ES-I3 (cell line): ENCODE data around the gene PPP1R16B.

Source experiments
- H3K36me3 ChIP-seq: 2 replicates; pipeline ENCODE4 v1.6.1; 2013; ENCODE audit warnings: mild to moderate bottlenecking, low read length, control low read depth, moderate library complexity; ENCODE audit not compliant: insufficient read depth
- H3K4me1 ChIP-seq: 2 replicates; pipeline ENCODE4 v1.6.1; 2013; ENCODE audit warnings: mild to moderate bottlenecking, control low read depth, low read length; ENCODE audit not compliant: insufficient read depth
- H3K9ac ChIP-seq: 2 replicates; pipeline ENCODE4 v1.6.1; 2013; ENCODE audit warnings: low read depth, mild to moderate bottlenecking, low read length, moderate library complexity
- H3K9me3 ChIP-seq: 2 replicates; pipeline ENCODE4 v1.6.1; 2013; ENCODE audit warnings: mild to moderate bottlenecking, low read length, moderate library complexity; ENCODE audit not compliant: control insufficient read depth, insufficient read depth

Gene PPP1R16B

GRCh38 chr20:38861071-38861401, 55.5 kb downstream of the PPP1R16B start:
- H3K36me3 ChIP-seq: no peaks in the 10 kb centered on the region
- H3K9me3 ChIP-seq: no peaks in the 10 kb centered on the region
- peaks cover 6% of the 10 kb centered on the region; the same call in 1 of the 2 replicates for H3K4me1 ChIP-seq
- no peak overlapping the region for H3K9ac ChIP-seq

DNA sequence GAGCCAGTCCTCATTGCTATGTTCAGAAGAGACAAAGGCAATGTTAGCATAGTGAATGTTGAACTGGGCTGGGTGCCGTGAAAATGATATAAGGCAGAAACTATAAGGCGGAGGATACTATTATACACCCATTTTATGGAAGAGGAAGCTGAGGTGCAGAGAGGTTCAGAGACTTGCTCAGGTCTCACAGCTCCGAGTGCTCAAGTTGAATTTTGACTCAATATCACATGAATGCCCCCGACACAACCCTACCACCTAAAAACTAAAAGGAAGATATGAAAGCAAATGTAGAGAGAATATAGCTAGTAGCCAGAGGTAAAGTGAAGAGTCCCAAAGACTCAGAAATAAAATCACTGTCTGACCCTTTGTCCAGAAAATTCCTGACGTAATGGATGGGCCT, 56.7 kb downstream of the PPP1R16B start:
- Histone ChIP-seq H3K9me3 (no peaks in the 10 kb centered on the region), H3K4me1 (peaks cover 6% of the 10 kb centered on the region; the same call in 1 of the 2 replicates), H3K9ac (no peak overlapping the region), H3K36me3 (no peaks in the 10 kb centered on the region)

DNA sequence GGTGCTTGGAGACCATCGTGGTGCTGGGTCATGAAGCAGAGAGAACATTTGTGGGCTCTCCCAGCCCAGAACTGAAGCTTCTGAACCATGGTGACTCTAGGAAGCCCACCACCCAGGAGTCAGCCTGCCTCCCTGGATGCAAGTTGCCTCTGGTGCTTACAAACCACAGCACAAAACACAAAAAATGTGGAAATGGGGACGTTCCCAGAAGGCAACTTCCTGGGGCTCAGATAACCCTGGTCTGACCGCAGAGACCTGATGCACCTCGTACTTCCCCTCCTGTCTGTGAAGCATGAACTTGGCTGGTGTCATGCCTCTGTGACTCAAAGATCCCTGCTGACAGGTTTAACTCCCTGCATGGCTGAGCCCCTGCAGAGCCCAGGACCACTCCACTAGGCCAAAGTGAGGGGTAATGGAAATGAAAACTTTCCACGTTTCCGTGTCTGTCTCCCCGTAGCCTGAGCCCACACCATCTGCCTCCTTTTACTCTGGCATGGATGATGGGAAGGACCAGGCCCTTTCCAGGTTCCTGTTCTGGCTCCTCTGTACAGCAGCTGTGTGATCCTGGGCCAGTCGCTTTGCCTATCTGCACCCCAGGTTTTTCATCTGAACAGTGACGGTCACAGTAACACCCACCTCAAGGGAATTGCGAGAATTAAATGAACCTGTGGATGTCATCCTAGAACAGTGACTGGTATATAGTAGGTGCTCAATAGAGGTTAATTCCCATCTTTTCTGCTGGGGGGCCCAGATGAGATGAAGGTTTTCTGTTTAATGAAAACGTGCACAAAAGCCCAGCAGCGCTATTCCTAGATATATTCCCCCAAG, 57.7 kb downstream of the PPP1R16B start:
- H3K9ac ChIP-seq: no peak overlapping the region; the same call in 1 of the 2 replicates

DNA sequence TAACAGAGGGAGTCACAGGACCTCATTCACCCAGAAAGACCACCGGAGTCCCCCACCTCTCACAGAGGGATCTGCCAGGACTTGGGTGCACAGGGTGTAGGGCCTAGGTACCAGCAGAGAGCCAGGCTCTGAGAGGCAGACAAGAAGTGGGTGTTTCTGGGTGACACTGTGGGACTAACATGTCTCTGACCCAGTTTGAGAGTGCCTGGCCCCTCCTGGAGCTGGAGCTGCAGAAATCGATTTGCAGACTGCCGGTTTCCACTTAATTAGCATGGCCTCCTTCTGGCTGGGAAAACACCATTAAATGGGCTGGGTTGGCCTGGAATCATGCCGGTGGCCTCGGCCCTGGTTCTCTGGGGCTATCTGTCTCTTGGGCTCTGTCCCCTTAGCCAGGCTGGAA, 59.2 kb downstream of the PPP1R16B start:
- Histone ChIP-seq H3K4me1 (peaks cover 6% of the 10 kb centered on the region; the same call in 1 of the 2 replicates), H3K36me3 (no peaks in the 10 kb centered on the region), H3K9ac (no peak overlapping the region), H3K9me3 (no peaks in the 10 kb centered on the region)

More for the DNA sequence above, 57.7 kb downstream of the PPP1R16B start:
- Histone ChIP-seq H3K9me3 (no peaks in the 10 kb centered on the region), H3K4me1 (peaks cover 6% of the 10 kb centered on the region; the same call in 1 of the 2 replicates), H3K36me3 (no peaks in the 10 kb centered on the region)

GRCh38 chr20:38866265-38867061, 61.0 kb downstream of the PPP1R16B start:
- Histone ChIP-seq H3K9me3 (no peaks in the 10 kb centered on the region), H3K9ac (no peak overlapping the region), H3K4me1 (no peaks in the 10 kb centered on the region; the same call in 1 of the 2 replicates), H3K36me3 (no peaks in the 10 kb centered on the region)

GRCh38 chr20:38867062-38867359, 61.5 kb downstream of the PPP1R16B start:
- Histone ChIP-seq H3K9ac (no peak overlapping the region), H3K9me3 (no peaks in the 10 kb centered on the region), H3K36me3 (no peaks in the 10 kb centered on the region), H3K4me1 (no peaks in the 10 kb centered on the region; the same call in 1 of the 2 replicates)

- no peaks in the 10 kb centered on the region for H3K36me3 ChIP-seq
- peaks cover 3% of the 10 kb centered on the region; the same call in 1 of the 2 replicates for H3K4me1 ChIP-seq
- no peak overlapping the region for H3K9ac ChIP-seq
These were observed 65.4 kb downstream of the PPP1R16B start for GRCh38 chr20:38870733-38871559.

GRCh38 chr20:38871560-38871953, 66.1 kb downstream of the PPP1R16B start:
- Histone ChIP-seq H3K9ac (no peak overlapping the region), H3K36me3 (no peaks in the 10 kb centered on the region), H3K9me3 (no peaks in the 10 kb centered on the region), H3K4me1 (peaks cover 3% of the 10 kb centered on the region; the same call in 1 of the 2 replicates)

More at GRCh38 chr20:38870733-38871559, 65.4 kb downstream of the PPP1R16B start:
- no peaks in the 10 kb centered on the region for H3K9me3 ChIP-seq

DNA sequence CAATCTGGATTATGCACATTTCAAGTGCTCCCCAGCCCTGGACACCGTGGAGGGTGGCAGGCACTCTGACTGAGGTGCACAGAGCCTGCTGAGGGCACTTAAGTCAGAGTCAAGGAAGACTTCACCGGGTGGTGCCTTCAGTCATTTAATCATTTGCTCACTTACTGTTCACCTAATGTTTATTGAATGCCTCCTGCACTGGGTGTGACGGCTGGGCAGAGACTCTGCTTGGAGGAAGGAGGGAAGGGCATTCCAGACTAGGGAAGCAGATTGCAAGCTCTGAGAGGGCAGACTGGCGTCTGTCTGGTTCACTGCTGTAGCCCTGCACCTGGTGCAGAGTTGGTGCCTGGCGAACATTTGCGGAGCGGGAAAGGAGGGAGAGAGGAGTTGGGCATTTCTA, 66.5 kb downstream of the PPP1R16B start:
- Histone ChIP-seq H3K36me3 (no peaks in the 10 kb centered on the region), H3K9ac (no peak overlapping the region), H3K9me3 (no peaks in the 10 kb centered on the region), H3K4me1 (peaks cover 3% of the 10 kb centered on the region; the same call in 1 of the 2 replicates)

DNA sequence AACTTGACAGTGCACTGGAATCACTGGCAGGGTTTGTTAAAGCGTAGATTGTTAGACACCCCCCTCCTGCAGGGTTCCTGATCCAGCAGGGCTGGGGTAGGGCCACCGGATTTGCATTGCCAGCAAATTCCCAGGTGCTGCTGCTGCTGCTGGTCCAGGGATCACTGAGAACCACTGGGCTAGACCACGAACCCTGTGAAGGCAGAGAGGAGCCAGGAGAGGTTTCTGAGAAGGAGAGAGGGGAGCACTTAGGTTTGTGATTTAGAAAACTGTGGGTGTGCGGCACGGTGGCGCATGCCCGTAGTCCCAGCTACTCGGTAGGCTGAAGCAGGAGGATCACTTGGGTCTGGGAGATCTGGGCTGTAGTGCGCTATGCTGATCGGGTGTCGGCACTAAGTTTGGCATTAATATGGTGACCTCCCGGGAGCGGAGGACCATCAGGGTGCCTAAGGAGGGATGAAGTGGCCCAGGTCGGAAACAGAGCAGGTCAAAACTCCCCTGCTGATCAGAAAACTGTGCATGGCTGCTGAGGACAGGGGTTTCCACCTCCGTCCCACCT, 67.1 kb downstream of the PPP1R16B start:
- Histone ChIP-seq H3K36me3 (no peaks in the 10 kb centered on the region), H3K9me3 (no peaks in the 10 kb centered on the region), H3K9ac (no peak overlapping the region), H3K4me1 (peaks cover 3% of the 10 kb centered on the region; the same call in 1 of the 2 replicates)

DNA sequence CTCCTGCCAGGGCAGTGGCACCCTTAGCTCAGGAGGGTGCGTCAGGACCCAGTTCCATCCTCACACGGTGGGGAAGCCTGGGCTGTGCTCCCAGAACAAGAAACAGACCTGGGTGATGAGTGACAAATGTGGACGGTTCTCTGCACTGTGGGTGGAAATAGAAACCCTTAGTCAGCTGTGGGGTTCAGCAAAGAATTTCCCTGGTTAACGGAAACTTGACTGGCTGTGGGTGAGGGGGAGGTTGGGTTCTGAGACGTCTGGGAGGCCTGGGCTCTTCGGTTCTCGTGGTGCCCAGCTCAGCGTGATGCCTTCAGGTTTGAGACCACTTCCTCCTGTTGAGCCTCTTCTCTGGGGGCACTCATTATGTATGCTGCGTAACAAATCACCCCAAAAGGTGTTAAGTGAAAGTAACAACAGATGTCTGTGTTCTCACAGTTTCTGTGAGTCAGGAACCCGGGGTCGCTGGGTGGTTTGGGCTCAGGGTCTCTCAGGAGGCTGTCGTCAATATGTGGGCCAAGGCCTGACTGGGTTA, 67.6 kb downstream of the PPP1R16B start:
- Histone ChIP-seq H3K9me3 (no peaks in the 10 kb centered on the region), H3K9ac (no peak overlapping the region), H3K4me1 (peaks cover 3% of the 10 kb centered on the region; the same call in 1 of the 2 replicates), H3K36me3 (no peaks in the 10 kb centered on the region)

DNA sequence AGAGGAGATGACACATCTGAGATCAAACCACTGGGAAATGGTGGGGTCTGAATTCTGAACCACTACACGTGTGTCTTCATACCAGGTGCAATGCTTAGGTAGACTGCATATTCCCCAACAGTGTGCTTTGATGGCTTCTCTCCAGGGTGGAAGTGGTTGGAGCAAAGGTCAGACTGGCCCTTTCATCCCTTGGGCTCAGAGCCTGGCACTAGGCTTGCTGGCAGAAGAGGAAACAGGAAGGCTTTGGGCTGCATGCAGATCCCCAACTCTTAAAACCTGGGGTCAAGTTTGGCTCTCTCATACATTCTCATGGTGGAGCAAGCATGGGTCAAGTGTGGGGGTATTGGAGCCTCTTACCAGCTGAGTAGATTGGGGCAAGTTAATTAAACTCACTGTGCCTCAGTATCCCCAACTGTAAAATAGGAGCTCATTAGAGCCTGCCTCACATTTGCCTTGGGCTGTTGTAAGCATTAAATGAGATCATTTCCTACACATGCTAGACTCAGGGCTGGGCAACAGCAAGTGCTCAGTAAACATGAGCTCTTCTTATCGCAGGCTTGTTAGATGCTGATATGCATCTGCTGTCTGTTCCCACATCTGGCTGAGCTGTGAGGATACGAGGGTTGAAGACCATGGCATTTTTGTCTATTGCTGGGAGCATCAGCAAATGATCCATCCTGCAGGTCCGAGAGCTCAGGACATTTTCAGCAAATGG, 69.1 kb downstream of the PPP1R16B start:
- peaks cover 3% of the 10 kb centered on the region; the same call in 1 of the 2 replicates for H3K4me1 ChIP-seq
- no peak overlapping the region for H3K9ac ChIP-seq

More for the DNA sequence above, 69.1 kb downstream of the PPP1R16B start:
- Histone ChIP-seq H3K36me3 (no peaks in the 10 kb centered on the region), H3K9me3 (no peaks in the 10 kb centered on the region)
